AG08395 (cell line): Measurements from ENCODE around the gene CDHR2.

ENCODE experiments used
- DNase-seq: peaks from one replicate; pipeline ENCODE4 v3.0.0; 2012; ENCODE audit warnings: mixed read lengths, low spot score

CDHR2 gene, protein sequence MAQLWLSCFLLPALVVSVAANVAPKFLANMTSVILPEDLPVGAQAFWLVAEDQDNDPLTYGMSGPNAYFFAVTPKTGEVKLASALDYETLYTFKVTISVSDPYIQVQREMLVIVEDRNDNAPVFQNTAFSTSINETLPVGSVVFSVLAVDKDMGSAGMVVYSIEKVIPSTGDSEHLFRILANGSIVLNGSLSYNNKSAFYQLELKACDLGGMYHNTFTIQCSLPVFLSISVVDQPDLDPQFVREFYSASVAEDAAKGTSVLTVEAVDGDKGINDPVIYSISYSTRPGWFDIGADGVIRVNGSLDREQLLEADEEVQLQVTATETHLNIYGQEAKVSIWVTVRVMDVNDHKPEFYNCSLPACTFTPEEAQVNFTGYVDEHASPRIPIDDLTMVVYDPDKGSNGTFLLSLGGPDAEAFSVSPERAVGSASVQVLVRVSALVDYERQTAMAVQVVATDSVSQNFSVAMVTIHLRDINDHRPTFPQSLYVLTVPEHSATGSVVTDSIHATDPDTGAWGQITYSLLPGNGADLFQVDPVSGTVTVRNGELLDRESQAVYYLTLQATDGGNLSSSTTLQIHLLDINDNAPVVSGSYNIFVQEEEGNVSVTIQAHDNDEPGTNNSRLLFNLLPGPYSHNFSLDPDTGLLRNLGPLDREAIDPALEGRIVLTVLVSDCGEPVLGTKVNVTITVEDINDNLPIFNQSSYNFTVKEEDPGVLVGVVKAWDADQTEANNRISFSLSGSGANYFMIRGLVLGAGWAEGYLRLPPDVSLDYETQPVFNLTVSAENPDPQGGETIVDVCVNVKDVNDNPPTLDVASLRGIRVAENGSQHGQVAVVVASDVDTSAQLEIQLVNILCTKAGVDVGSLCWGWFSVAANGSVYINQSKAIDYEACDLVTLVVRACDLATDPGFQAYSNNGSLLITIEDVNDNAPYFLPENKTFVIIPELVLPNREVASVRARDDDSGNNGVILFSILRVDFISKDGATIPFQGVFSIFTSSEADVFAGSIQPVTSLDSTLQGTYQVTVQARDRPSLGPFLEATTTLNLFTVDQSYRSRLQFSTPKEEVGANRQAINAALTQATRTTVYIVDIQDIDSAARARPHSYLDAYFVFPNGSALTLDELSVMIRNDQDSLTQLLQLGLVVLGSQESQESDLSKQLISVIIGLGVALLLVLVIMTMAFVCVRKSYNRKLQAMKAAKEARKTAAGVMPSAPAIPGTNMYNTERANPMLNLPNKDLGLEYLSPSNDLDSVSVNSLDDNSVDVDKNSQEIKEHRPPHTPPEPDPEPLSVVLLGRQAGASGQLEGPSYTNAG (N-terminal part only)

DNA sequence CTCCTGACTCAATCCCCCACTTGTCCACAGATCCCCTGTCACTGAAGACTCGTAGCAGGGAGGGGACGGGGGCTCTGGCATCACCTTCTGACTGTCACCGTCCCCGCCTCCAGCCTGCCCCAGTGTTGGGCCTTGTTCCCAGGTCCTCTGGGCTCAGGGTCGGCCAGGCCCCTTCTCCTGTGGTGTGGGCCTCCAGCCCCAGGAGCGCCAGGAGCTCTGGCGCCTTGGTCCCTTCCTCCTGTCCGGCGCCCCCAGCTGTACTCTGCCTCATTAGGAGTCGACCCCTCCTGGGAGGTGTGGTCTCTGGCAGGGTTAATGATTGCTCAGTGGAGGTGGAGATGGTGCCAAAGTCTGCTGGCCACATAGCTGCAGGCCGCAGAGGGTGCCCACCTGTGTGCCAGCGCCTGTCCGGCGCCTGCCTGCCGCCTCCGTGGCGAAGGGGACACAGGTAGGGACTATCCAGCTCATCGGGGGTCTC is at the start of gene CDHR2:
TSS of gene CDHR2 (plus strand) at position 376 of the 478 bp plus-strand sequence. CDS start 16,011 bp downstream, outside the sequence.
- DNase-seq: no peak

DNA sequence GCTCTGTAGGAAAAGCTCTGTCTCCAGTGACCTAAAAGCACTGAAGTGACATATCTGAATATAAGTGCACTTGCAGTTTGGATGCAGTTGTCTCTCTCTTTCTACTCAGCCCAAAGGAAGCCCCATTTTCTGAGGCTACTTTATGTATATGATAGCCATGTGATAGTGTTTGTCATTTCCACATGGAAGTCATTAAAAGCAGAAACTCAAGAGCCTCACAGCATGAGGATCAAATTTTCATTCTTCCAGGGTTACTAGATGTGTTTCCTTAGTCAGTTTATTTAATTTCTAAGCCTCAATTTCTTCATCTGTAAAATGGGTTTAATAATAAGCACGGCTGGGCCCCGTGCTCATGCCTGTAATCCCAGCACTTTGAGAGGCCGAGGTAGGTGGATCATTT is 48.6 kb upstream of the CDHR2 start:
- no peak for DNase-seq

DNA sequence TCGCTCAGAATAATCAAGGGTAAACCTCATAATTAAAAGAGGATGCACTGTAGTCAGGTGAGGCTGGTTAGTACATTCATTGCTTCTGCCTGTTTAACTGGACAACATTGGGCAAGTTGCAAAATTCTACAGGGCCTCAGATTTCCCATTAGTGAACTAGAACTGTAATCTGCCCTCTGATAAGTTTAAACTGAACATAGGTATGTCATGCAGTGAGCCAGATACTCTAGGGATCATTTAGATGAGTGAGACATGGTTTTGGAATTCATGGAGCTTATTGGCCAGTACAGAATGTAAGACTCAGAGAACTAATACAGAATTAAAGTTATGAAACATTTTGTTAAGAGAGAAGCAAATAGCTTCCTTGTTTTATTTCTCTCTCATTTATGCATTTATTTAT is 47.8 kb upstream of the CDHR2 start:
- peak; percentile 85 for DNase-seq

DNA sequence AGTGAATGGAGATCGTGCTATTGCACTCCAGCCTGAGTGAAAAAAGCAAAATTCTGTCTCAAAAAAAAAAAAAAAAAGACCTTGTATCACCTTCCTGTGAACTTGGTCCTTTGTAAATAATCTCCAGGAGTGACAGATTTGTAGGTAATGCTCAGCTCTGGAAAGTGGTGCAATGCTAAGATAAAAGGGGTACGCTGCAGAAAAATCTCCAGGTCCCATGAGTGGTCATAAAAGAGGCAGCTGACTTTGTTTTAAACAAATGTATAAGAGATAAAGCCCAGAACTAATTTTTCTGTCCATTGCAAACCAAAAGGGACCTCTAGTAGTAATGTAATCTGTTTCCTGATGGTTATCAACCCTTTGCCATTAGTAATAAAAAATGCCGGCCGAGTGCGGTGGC is 45.6 kb upstream of the CDHR2 start:
- no peak for DNase-seq

DNA sequence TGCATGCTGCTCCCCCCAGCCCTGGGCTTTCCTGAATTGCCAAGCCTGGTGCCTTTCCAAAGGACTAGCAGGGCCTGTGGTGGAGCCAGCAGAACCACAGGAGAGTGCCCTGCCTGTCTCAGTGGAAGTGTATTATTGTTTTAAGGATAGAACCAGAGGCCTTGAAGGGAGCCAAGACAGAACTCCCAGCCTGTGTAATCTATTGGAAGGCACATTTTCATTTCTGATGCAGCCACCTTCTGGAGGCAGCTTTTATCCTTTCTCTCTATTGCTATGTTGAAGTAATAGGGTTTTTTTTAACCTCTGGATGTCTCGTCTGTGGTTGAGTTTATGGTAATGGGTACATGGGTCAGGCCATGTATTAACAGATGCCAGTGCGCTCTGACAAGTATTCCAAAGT is 41.2 kb upstream of the CDHR2 start:
- DNase-seq: no peak

DNA sequence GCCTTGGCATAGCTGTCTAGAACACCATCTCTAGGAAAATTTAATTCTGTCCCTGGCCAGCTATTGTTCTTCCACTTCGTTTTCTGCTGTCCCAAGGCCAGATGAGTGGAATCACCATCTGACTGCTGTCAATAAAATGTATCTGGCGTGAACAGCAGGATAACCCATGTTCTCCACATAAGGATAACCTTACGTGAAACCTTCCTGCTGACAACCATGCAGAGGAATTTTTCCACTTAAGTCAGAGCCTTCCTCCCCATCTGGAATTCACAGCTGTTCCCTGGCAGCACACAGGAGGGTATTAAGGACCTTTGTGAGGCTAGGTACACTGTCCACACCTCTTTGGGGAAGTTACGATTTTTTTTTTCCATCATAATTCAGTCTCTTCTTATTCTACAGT is 40.5 kb upstream of the CDHR2 start:
- no peak for DNase-seq

DNA sequence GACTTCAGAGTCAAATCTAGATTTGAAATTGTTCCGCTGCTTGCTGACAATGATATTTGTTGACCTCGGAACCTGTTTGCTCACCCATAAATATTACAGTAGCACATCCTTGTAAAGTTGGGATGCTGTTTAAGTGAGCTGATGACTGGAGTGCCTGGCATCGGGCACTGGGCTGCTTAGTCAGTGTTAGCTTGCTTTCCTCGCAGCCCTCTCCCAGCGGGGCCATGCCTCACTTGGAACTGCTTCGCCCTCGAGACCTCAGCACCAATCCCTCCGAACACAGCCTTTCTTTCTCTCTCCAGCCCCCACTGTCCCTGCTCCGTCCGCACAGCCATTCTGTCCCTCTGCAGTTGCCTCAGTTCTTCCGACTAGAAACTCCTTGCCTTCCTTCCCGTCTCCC is 35.4 kb upstream of the CDHR2 start:
- no peak for DNase-seq

DNA sequence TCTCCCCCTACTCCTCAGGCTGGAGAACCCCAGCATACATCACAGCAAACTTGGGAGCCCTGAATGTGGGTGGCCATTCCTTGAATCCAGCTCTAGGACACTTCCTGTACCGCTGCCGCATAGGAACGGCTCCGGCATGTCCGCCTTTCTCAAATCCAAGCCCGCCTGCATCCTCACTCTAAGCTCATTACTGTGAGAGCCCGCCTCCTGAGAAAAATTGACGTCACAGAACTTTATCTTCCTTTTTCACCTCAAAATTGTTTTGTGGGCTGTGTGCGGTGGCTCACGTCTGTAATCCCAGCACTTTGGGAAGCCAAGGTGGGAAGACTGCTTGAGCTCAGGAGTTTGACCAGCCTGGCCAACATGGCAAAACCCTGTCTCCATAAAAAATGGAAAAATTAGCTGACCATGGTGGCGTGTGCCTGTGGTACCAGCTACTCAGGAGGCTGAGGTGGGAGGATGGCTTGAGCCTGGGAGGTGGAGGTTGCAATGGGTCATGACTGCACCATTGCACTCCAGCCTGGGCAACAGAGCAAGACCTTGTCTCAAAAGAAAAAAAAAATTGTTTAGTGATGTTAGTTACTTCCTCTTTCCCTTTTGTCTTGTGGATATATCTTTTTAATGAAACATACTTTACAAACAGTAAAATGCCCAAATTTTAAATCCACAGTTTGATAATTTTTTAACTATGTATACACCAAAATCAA is 34.7 kb upstream of the CDHR2 start:
- no peak for DNase-seq

DNA sequence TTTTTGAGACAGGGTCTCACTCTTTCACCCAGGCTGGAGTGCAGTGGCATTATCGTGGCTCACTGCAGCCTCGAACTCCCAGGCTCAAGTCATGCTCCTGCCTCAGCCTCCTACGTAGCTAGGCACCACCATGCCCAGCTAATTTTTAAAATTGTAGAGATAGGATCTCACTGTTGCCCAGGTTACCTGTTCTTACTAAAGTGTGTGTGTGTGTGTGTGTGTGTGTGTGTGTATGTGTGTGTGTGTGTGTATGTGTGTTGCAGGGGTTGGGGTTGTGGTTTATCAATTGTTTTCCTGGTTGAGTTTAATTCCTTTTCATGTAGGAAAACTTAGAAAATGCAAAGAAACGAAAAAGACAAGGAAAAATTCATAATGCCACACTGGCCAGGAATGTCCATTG is 33.7 kb upstream of the CDHR2 start:
- no peak for DNase-seq

DNA sequence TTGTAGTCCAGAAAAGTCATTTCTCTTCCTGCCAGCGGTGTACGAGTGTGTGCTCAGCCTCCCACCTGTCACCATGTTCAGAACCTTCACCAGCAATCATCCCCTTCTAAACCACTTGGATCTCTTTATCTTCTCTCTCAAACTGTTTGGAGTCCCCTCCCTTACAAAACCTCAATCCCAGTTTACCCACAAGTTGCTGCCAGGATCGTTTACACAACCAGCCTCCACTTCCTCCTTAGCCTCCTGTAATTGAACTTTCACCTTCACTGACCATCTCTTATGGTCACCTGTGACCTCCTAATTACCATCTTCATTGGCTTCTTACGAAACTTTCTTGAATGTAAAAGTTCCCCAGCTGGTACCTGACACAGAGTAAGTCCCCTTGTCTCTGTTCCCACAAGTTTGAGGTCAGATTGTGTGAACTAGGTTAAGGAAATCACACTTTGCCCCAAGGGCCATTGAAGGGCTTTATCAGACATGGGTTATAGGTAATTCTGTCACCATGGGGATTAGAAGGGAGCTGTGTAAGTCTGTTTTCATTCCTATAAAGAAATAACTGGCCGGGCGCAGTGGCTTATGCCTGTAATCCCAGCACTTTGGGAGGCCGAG is 32.0 kb upstream of the CDHR2 start:
- no peak for DNase-seq

DNA sequence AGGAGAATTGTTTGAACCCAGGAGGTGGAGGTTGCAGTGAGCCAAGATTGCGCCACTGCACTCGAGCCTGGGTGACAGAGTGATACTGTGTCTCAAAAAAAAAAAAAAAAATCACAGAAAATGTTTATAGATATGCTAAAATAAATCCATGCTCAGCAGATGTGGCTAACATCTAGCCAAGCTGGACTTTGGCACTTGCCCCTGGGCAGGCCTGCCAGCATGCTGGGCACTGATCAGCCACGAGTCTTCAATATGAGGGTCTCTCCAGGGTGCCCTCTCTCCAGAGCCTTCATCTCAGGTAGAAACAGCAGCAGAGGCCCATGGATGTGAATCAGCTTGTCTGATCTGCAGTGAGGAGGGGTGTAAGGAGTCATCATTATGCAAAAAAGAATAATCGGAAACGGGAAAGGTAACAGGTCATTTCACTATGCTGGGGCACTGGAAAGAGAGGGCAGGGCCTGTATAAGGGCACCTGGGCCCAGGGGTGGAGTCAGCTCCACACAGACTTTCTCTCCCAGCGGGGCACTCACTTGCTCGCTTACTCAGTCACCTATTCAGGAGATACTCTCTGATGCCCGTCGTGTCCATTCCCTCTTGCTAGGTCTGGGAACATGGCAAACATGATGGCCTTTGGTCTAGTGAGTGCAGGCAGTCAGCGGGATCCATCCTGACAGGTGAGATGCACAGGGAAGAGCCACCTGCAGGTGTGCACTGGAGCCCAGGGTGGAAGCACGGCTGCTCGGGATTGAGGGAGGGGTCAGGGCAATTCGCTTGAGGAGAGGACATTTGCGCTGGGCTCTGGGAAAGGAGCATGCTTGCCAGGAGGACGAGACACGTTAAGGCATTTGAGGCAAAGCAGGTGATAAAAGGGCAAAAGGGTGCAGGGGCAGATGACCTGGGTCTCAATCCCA is 29.1 kb upstream of the CDHR2 start:
- no peak for DNase-seq

DNA sequence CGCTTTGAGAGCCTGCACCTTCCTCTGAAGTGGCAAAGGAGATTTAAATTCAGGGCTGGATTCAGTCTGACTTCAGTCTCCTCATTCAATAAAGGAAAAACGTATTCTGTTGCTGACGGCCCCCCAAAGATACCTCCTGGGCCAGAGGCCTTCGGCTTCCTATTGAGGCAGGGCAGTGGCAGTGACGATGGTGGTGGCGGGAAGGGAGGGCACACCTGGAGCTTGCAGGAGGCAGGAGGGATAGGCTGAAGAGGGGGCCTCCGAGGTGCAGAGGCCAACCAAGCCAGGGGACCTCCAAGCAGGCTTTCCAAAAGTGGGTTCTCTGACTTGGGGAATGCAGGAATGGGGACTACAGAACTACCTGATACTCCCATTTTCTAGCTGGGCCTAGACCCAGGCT is 27.9 kb upstream of the CDHR2 start:
- DNase-seq: no peak

DNA sequence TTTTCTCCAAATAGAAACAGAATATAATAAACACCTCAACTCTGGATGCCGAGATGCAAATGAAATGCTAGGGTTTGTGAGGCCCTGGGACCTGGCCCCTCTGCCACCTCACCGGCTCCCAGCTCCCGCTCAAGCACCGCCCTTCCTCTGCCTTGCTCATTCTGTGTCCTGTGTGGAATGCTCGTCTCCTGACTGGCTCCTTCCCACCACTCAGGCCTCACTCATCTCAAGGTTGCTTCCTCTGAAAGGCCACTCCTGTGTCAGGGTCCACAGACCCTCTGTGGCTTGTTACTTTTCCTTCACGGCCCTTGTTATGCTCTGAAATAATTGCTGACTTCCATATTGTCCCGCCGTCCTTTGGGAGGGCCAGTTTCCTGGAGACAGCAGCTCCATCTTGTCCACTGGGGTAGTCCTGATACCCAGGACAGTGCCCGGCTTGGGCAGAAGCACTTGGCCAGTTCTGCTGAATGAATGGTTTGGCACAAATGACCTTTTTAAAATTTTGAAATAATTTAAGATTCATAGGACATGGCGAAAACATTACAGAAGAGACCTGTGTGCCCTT is 27.4 kb upstream of the CDHR2 start:
- no peak for DNase-seq

DNA sequence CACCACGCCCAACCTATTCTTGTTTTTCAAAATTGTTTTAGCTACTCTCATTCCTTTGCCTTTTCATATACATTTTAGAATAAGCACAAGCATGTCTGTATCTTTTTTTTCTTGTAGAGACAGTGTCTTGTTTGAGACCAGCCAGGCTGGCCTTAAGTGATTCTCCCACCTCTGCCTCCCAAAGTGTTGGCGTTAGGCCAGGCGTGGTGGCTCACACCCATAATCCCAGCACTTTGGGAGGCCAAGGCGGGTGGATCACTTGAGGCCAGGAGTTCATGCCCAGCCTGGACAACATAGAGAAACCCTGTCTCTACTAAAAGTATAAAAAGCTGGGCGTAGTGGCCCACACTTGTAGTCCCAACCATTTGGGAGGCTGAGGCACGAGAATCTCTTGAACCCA is 25.0 kb upstream of the CDHR2 start:
- no peak for DNase-seq

DNA sequence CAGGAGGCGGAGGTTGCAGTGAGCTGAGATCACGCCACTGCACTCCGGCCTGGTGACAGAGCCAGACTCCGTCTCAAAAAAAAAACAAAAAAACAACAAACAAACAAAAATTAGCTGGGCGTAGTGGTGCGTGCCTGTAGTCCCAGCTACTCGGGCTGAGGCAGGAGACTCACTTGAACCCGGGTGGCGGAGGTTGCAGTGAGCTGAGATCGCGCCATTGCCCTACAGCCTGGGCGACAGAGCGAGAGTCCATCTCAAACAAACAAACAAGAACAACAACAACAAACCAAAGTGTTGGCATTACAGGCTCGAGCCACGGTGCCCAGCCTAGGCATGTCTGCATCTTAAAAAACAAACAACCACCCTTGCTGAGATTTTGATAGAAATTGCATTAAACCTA is 24.2 kb upstream of the CDHR2 start:
- DNase-seq: no peak

DNA sequence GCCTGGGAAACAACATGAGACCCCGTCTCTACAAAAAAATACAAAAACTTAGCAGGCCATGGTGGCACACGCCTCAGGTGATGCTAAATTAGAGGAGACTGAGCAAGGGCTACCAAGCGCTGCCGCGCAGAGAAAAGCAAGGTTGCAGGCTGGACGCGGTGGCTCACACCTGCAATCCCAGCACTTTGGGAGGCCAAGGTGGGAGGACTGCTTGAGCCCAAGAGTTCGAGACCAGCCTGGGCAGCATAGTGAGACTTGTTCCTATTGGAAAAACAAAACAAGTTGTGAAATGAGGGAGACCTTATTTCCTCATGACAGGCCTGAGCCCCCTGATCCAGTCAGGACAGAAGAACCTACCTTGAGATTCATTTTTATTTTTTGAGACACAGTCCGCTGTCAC is 23.5 kb upstream of the CDHR2 start:
- no peak for DNase-seq

DNA sequence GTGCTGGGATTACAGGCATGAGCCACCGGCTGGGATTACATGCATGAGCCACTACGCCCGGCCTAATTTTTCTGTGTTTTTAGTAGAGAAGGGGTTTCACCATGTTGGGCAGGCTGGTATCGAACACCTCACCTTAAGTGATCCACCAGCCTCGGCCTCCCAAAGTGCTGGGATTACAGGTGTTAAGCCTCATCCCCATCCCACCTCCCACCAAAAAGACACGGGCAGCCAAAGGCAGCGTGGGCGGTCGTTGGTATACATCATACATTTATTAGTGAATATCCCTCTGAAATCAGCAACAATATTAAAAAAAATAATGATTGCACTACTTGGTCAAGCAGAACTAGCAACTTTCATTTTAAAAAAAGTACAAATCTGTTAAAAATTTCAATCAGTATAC is 22.7 kb upstream of the CDHR2 start:
- no peak for DNase-seq

DNA sequence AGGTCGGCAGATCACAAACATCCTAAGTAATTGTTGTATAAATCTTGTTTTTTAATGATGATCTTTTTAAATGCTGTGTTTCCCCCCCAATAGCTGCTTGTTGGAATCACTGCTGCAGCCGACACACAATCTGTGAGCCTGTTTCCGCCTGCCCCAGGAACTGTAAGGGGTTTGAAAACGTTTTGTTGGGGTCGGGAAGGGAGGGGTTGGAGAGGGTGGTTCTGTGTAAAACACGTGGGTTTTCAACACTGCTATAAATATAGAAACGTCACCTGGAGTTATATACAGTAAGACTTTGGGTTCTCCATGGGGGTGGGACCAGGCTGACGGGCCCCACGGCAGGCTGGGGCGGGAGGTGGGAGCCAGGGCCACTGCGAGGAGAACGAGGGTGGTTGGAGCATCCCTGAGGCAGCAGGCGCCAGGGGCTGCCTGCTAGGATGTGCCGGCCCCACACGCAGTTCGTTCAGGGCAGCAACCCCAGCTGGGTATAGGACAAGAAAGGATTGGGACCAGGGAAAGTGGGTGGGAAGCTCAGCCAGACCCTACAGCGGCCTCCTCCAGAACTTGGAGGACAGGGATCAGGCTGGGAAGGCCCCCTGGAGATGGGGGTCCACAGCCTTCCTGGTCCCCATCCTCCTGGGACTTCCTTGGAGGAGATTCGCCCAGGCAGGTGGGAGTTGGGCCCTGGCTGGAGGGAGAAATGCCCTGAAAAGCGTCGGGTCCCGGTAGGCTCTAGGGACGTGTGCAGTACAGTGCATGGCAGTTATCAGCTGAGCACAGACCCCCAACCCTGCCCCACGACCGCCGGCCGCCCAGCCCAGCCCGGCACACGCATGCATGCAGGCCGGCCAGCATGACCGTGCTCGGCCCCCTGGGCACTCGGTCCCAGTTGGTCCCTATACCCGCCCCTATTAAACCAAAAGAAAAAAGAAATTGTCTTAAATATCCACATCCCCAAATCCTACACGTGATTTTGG is 21.6 kb upstream of the CDHR2 start:
- DNase-seq: no peak

DNA sequence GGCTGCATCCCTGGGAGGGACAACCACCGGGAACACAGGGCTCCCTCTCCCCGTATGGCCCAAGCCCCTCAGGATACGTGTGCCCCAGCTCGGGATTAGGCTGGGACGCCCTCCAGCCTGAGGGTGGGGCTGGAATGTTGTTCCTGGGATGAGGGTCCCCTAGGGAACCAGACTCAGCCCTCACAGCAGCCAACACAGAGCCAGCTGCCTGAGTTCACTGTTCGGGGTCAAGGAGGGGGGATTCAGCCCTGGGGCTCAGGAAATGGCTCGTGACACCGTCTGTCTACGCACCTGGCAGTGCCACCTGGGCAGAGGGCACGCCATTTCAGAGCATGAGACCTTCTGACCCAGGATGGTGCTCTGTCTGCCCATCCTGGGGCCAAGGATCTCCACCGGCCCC is 20.8 kb upstream of the CDHR2 start:
- no peak for DNase-seq
